ENCODE measurements around the gene RELN.

The RELN gene

DNA sequence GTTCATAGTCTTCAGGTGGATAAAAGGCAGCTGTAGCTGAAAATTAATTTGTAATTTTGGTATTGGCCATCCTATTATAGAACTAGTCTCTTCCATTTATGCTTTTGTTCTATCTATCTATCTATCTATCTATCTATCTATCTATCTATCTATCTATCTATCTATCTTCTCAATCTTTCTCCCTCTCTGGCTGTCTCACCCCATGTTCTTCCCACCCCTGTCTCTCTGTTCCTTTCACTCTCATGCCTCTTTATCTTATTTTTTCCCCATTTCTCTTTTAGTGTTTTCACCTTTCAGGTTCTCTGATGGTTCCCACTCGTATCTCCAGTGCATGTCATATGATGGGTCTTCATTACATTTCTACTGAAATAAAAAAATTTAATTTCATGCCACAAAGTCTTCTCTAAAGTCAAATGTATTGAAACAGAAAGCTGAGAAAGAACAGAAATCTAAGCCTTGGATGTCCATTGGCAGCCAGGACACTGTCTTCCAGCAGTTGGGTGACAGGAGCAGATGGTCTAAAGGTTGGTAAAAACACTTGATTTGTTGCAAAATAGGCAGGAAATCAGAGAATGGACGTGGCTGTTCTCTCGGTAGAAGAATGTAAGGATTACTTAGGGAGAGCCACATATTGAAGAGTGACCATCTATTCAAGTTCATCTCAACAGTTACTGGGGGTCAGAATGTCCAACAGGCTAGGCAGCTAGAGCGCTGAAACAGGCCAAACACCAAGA is 127.0 kb downstream of the RELN start:
- Histone ChIP-seq H3K36me3 (ENCODE audit: insufficient read depth, low read length) (no peaks in the 10 kb centered on the region), H3K4me1 (ENCODE audit: insufficient read depth, low read length, poor library complexity, severe bottlenecking) (no peaks in the 10 kb centered on the region), H3K4me3 (ENCODE audit: low read length, poor library complexity, severe bottlenecking) (no peak overlapping the region), H3K9me3 (ENCODE audit: insufficient read depth, low read depth, low read length) (no peaks in the 10 kb centered on the region), H3K9me2 (replicated peaks; ENCODE audit: low read depth, low read length) (no peaks in the 10 kb centered on the region), H3K4me2 (ENCODE audit: low read depth, low read length, poor library complexity, severe bottlenecking) (no peak overlapping the region), H3K79me2 (ENCODE audit: insufficient read depth, low read length) (no peaks in the 10 kb centered on the region), H3F3A (ENCODE audit: low read depth) (no peaks in the 10 kb centered on the region), H2AFZ (ENCODE audit: low read length) (no peak overlapping the region), H3K9ac (ENCODE audit: low read depth, low read length, poor library complexity, severe bottlenecking) (no peak overlapping the region), H4K20me1 (ENCODE audit: insufficient read depth, low read length, poor library complexity, severe bottlenecking) (no peaks in the 10 kb centered on the region), H3K27me3 (ENCODE audit: insufficient read depth, low read length, poor library complexity, severe bottlenecking) (no peaks in the 10 kb centered on the region)
- TF ChIP-seq, protein P1, sequence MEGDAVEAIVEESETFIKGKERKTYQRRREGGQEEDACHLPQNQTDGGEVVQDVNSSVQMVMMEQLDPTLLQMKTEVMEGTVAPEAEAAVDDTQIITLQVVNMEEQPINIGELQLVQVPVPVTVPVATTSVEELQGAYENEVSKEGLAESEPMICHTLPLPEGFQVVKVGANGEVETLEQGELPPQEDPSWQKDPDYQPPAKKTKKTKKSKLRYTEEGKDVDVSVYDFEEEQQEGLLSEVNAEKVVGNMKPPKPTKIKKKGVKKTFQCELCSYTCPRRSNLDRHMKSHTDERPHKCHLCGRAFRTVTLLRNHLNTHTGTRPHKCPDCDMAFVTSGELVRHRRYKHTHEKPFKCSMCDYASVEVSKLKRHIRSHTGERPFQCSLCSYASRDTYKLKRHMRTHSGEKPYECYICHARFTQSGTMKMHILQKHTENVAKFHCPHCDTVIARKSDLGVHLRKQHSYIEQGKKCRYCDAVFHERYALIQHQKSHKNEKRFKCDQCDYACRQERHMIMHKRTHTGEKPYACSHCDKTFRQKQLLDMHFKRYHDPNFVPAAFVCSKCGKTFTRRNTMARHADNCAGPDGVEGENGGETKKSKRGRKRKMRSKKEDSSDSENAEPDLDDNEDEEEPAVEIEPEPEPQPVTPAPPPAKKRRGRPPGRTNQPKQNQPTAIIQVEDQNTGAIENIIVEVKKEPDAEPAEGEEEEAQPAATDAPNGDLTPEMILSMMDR (conservative IDR thresholded peaks at IDR 0.05; ENCODE audit: low read length): no peak
- TF ChIP-seq EZH2phosphoT487 (IDR thresholded peaks at IDR 0.05; ENCODE audit: borderline replicate concordance): no peak

DNA sequence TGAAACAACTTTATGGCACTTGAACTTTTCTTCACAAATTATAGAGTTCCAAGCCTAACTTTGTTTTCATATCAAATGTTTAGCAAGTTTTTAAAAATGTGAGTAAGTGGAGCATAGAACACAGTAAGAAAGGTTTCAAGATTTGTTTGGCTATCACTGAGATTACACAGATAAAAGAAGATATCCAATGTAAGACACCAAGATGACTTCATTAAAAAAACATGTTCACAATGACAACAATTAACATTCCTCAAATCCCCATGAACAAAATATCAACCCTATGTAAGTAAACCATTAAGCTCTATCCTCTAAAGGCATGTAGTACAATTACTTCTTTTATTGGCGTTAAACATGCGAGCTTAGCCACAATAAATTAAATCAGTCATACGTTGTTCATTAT is 129.7 kb downstream of the RELN start:
- H3K27me3 ChIP-seq (ENCODE audit: insufficient read depth, low read length, poor library complexity, severe bottlenecking): no peaks in the 10 kb centered on the region
- H3K79me2 ChIP-seq (ENCODE audit: insufficient read depth, low read length): no peaks in the 10 kb centered on the region
- H3K36me3 ChIP-seq (ENCODE audit: insufficient read depth, low read length): no peaks in the 10 kb centered on the region
- no peaks in the 10 kb centered on the region for H3K9me3 ChIP-seq (ENCODE audit: insufficient read depth, low read depth, low read length)
- H3K4me3 ChIP-seq (ENCODE audit: low read length, poor library complexity, severe bottlenecking): no peak overlapping the region
- no peaks in the 10 kb centered on the region for H3K4me1 ChIP-seq (ENCODE audit: insufficient read depth, low read length, poor library complexity, severe bottlenecking)
- H3K9me2 ChIP-seq (replicated peaks; ENCODE audit: low read depth, low read length): no peaks in the 10 kb centered on the region
- no peak overlapping the region for H3K4me2 ChIP-seq (ENCODE audit: low read depth, low read length, poor library complexity, severe bottlenecking)
- TF ChIP-seq EZH2phosphoT487 (IDR thresholded peaks at IDR 0.05; ENCODE audit: borderline replicate concordance): no peak
- TF ChIP-seq, protein P1 (conservative IDR thresholded peaks at IDR 0.05; ENCODE audit: low read length): no peak
- no peak overlapping the region for H2AFZ ChIP-seq (ENCODE audit: low read length)
- no peaks in the 10 kb centered on the region for H4K20me1 ChIP-seq (ENCODE audit: insufficient read depth, low read length, poor library complexity, severe bottlenecking)
- no peaks in the 10 kb centered on the region for H3F3A ChIP-seq (ENCODE audit: low read depth)
- no peak overlapping the region for H3K9ac ChIP-seq (ENCODE audit: low read depth, low read length, poor library complexity, severe bottlenecking)

DNA sequence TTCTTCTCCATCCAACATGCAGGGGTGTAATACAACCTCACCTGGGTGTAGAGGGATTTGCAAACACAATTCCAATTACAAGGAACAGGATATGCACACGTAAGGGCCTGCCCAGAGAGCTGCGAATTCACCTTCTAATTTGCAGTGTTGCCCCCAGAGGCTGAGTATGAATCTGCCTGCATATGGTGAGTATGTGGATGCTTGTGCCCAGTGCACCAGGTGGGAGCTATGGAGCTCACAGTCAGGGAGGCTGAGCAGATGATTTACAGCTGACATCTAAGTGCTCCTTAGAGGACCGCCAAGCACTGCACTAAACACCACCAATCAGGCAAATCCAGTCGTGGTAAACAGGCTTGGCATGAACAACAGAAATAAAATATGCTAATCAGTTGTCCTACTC is 132.0 kb downstream of the RELN start:
- H3K9me3 ChIP-seq (ENCODE audit: insufficient read depth, low read depth, low read length): no peaks in the 10 kb centered on the region
- no peak overlapping the region for H3K4me3 ChIP-seq (ENCODE audit: low read length, poor library complexity, severe bottlenecking)
- H3K79me2 ChIP-seq (ENCODE audit: insufficient read depth, low read length): no peaks in the 10 kb centered on the region
- TF ChIP-seq EZH2phosphoT487 (IDR thresholded peaks at IDR 0.05; ENCODE audit: borderline replicate concordance): no peak
- TF ChIP-seq, protein P1 (conservative IDR thresholded peaks at IDR 0.05; ENCODE audit: low read length): no peak
- H2AFZ ChIP-seq (ENCODE audit: low read length): no peak overlapping the region
- H3K27me3 ChIP-seq (ENCODE audit: insufficient read depth, low read length, poor library complexity, severe bottlenecking): no peaks in the 10 kb centered on the region
- H4K20me1 ChIP-seq (ENCODE audit: insufficient read depth, low read length, poor library complexity, severe bottlenecking): no peaks in the 10 kb centered on the region
- H3K9me2 ChIP-seq (replicated peaks; ENCODE audit: low read depth, low read length): no peaks in the 10 kb centered on the region
- H3K4me2 ChIP-seq (ENCODE audit: low read depth, low read length, poor library complexity, severe bottlenecking): no peak overlapping the region
- H3K9ac ChIP-seq (ENCODE audit: low read depth, low read length, poor library complexity, severe bottlenecking): no peak overlapping the region
- no peaks in the 10 kb centered on the region for H3F3A ChIP-seq (ENCODE audit: low read depth)
- no peaks in the 10 kb centered on the region for H3K4me1 ChIP-seq (ENCODE audit: insufficient read depth, low read length, poor library complexity, severe bottlenecking)
- H3K36me3 ChIP-seq (ENCODE audit: insufficient read depth, low read length): no peaks in the 10 kb centered on the region
